ENCODE results near the gene UCK2.

Gene UCK2

GRCh38 chr1:165815725-165816124 is 11.7 kb upstream of the UCK2 start:
- no peak overlapping the region for H3K4me3 ChIP-seq (ENCODE audit: low read length)
- no peak for DNase-seq (ENCODE audit: low read depth)
- TF ChIP-seq CTCF (conservative IDR thresholded peaks at IDR 0.05; ENCODE audit: low read depth, low read length) = no peak

- TF ChIP-seq CTCF (conservative IDR thresholded peaks at IDR 0.05; ENCODE audit: low read depth, low read length) = no peak
- no peak overlapping the region for H3K4me3 ChIP-seq (ENCODE audit: low read length)
- DNase-seq (ENCODE audit: low read depth) = no peak
Measured at GRCh38 chr1:165816157-165816556, 11.3 kb upstream of the UCK2 start.

- no peak for DNase-seq (ENCODE audit: low read depth)
- H3K4me3 ChIP-seq (ENCODE audit: low read length) = no peak overlapping the region
- TF ChIP-seq CTCF (conservative IDR thresholded peaks at IDR 0.05; ENCODE audit: low read depth, low read length) = no peak
Measured at GRCh38 chr1:165816826-165817497, 10.5 kb upstream of the UCK2 start.

GRCh38 chr1:165823552-165824268 is 3.7 kb upstream of the UCK2 start:
- TF ChIP-seq CTCF (conservative IDR thresholded peaks at IDR 0.05; ENCODE audit: low read depth, low read length) = no peak
- H3K4me3 ChIP-seq (ENCODE audit: low read length) = no peak overlapping the region
- no peak for DNase-seq (ENCODE audit: low read depth)

GRCh38 chr1:165824269-165824643 is 3.2 kb upstream of the UCK2 start:
- DNase-seq (ENCODE audit: low read depth) = no peak
- no peak overlapping the region for H3K4me3 ChIP-seq (ENCODE audit: low read length)
- no peak for TF ChIP-seq CTCF (conservative IDR thresholded peaks at IDR 0.05; ENCODE audit: low read depth, low read length)

GRCh38 chr1:165826565-165827267 is 698 bp upstream of the UCK2 start:
- DNase-seq (ENCODE audit: low read depth) = no peak
- no peak for TF ChIP-seq CTCF (conservative IDR thresholded peaks at IDR 0.05; ENCODE audit: low read depth, low read length)
- peak overlapping the region; percentile 87 for H3K4me3 ChIP-seq (ENCODE audit: low read length)
